Amygdala (tissue), 56 donors: ENCODE data around the gene WDHD1.
"Not testable (repeated sequence)": the region's sequence is repeated elsewhere in the genome, so short reads cannot be mapped to it uniquely, and the experiment has no call there.

Source experiments
- DNase-seq, 56 donors: peaks; one replicate each; lab custom pipeline; 2025; lab: John Stamatoyannopoulos, UW

WDHD1 gene

GRCh38 chr14:55026793-55027561, at the start of gene WDHD1, which contains the start of gene SOCS4:
WDHD1 (minus strand) TSS chr14:55027099; CDS start chr14:55026787, 312 bp downstream.
SOCS4 (plus strand) TSS chr14:55027236; CDS start chr14:55043042, 15,806 bp downstream.
- DNase-seq = peak; percentile 69 to 98 (median 92)

GRCh38 chr14:55075628-55076175, 48.8 kb upstream of the WDHD1 start:
- no peak for DNase-seq

- DNase-seq = no peak
These were observed 47.8 kb upstream of the WDHD1 start for GRCh38 chr14:55074662-55075061.

GRCh38 chr14:55073856-55074255, 47.0 kb upstream of the WDHD1 start:
- no peak for DNase-seq

- peak in 42 of 56 donors; percentile 4 to 72 (median 27) for DNase-seq
These were observed 45.2 kb upstream of the WDHD1 start for GRCh38 chr14:55071870-55072640.

- DNase-seq = no peak
These were observed 44.1 kb upstream of the WDHD1 start for GRCh38 chr14:55070981-55071411.

- no peak for DNase-seq
These were observed 39.3 kb upstream of the WDHD1 start for GRCh38 chr14:55066223-55066622.

GRCh38 chr14:55065411-55065810, 38.5 kb upstream of the WDHD1 start:
- no peak for DNase-seq

GRCh38 chr14:55064896-55065295, 38.0 kb upstream of the WDHD1 start:
- not testable (repeated sequence) for DNase-seq

GRCh38 chr14:55062517-55063351, 35.8 kb upstream of the WDHD1 start:
- peak in 3 of 56 donors; percentile 4 to 14 (median 10) for DNase-seq

GRCh38 chr14:55059333-55059732, 32.4 kb upstream of the WDHD1 start:
- DNase-seq = no peak

- DNase-seq = no peak
These were observed 31.0 kb upstream of the WDHD1 start for GRCh38 chr14:55057919-55058318.

GRCh38 chr14:55054098-55054497, 27.2 kb upstream of the WDHD1 start:
- no peak for DNase-seq

GRCh38 chr14:55053500-55053899, 26.6 kb upstream of the WDHD1 start:
- DNase-seq = no peak

- no peak for DNase-seq
These were observed 26.1 kb upstream of the WDHD1 start for GRCh38 chr14:55053018-55053417.

GRCh38 chr14:55052269-55052930, 25.5 kb upstream of the WDHD1 start:
- no peak for DNase-seq

GRCh38 chr14:55051423-55052268, 24.7 kb upstream of the WDHD1 start, which contains the start of gene MAPK1IP1L:
MAPK1IP1L (plus strand) TSS chr14:55051647; CDS start chr14:55061684, 10,037 bp downstream.
- DNase-seq = peak; percentile 38 to 94 (median 84)

GRCh38 chr14:55051165-55051422, 24.2 kb upstream of the WDHD1 start:
- no peak for DNase-seq

- no peak for DNase-seq
These were observed 22.1 kb upstream of the WDHD1 start for GRCh38 chr14:55048900-55049436.
